Muscle of arm (tissue), 12 donors: Measurements from ENCODE around the gene SSU72. TPM values are rescaled to one million over a fixed set of nuclear protein-coding genes. Genes with fewer than 3 reads are reported as not detected.
A peak's percentile ranks its signal among the peaks of the same experiment; 100 is the strongest.
"Not testable (repeated sequence)": the region's sequence is repeated elsewhere in the genome, so short reads cannot be mapped to it uniquely, and the experiment has no call there.

Experiments
- DNase-seq: peaks from one replicate; pipeline ENCODE4 v3.0.0-alpha.2; 2013
- polyA plus RNA-seq, 12 donors: library from polyadenylated mRNA; unstranded; fragments of 120-200 nt; gene quantifications; one replicate each; pipeline ENCODE4 v1.2.1, GENCODE V29; 2013; ENCODE audit not compliant: insufficient read length in 12 of 12

The SSU72 gene
- polyA plus RNA-seq, 12 donors, result 61.6 to 98.6 (median 86.4) TPM; not detected in 1

DNA sequence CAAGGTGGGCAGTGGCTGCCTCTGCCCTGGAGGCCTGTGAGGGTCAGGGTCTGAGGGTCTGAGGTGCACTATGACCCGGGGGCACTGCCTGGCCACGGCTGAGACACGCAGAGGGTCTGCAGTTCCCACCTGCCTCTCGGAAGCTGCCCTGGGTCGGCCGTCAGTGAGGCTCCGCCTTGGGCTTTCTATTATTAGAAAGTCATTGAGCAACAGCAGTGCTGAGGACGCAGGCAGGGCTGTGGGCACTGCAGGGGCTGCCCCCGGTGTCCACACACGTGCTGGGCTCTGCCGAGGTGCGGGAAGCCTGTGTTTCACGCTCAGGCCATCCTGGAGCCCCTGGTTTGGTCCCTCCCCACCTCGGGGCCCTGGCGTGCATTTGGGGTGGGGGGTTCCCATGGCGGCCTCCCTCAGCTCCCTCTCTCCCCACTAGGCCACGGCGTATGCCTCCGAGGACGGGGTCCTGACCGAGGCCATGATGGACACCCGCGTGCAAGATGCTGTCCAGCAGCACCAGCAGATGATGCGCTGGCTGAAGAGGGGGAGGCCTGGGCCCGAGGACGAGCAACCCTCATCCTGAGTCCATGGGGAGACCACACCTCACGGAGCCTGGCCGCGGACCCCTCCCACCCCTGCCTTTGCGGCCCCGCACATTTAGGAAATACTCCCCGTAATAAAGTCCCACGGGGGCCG, 65.7 kb downstream of the SSU72 start:
- not testable (repeated sequence) for DNase-seq

DNA sequence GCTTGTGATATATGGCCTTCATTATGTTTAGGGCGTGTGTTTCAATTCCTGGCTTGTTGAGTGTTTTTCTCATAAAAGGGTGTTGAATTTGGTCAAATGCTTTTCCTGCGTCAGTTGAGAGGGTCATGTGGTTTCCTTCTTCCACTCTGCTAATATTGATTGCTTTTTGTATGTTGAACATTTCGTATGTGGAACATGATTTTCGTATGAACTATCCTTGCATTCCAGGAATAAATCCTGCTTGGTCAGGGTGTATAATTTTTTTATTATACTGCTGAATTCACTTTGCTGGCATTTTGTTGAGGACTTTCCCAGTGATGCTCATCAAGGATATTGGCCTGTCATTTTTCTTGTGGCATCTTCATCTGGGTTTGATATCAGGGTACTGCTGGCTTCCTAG, 67.4 kb downstream of the SSU72 start:
- DNase-seq, result no peak

DNA sequence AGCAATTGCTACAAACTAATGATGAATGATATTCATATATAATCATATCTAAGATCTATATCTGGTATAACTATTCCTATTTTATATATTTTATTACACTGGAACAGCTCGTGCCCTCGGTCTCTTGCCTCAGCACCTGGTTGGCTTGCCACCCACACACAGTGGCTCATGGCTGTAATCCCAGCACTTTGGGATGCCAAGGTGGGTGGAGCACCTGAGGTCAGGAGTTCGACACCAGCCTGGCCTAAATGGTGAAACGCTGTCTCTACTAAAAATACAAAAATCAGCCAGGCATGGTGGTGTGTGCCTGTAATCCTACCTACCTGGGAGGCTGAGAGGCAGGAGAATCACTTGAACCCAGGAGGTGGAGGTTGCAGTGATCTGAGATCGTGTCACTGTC, 68.9 kb downstream of the SSU72 start:
- not testable (repeated sequence) for DNase-seq

DNA sequence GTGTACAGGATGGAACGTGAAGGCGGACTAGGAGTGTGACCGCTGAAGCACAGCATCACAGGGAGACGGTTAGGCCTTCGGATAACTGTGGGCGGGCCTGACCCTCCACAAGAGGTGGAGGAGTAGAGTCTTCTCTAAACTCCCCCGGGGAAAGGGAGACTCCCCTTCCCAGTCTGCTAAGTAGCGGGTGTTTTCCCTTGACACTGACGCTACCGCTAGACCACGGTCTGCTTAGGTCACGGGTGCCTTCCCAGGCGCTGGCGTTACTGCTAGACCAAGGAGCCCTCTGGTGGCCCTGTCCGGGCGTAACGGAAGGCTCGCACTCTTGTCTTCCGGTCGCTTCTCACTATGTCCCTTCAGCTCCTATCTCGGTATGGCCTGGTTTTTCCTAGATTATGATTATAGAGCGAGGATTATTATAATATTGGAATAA, 69.3 kb downstream of the SSU72 start:
- DNase-seq, result not testable (repeated sequence)

GRCh38 chr1:1504777-1505365, 69.8 kb downstream of the SSU72 start:
- DNase-seq, result peak; percentile 21

GRCh38 chr1:1495461-1495975, 79.1 kb downstream of the SSU72 start:
- not testable (repeated sequence) for DNase-seq

- not testable (repeated sequence) for DNase-seq
These were observed 80.4 kb downstream of the SSU72 start for GRCh38 chr1:1494311-1494710.

Other genes starting within 250 kb of the SSU72 start
- 1 to 10 TPM in 10 of 12 donors, not detected in 2; 1.0 to 4.6 (median 2.1) TPM for gene TAS1R3, start 243.6 kb downstream of the SSU72 start, polyA plus RNA-seq
- gene DVL1, start 225.4 kb downstream of the SSU72 start, polyA plus RNA-seq, result 10 to 100 TPM in 11 of 12 donors, not detected in 1; 24.2 to 54.3 (median 33.0) TPM
- 100 to 1,000 TPM in 2 of 12 donors, 10 to 100 TPM in 9, not detected in 1; 48.9 to 192 (median 66.7) TPM for gene MXRA8, start 216.3 kb downstream of the SSU72 start, polyA plus RNA-seq
- 10 to 100 TPM in 11 of 12 donors, not detected in 1; 42.4 to 71.8 (median 52.7) TPM for gene AURKAIP1, start 199.7 kb downstream of the SSU72 start, polyA plus RNA-seq
- gene CCNL2, start 175.5 kb downstream of the SSU72 start, polyA plus RNA-seq, result 100 to 1,000 TPM in 11 of 12 donors, not detected in 1; 116 to 262 (median 151) TPM
- gene MRPL20, start 167.6 kb downstream of the SSU72 start, polyA plus RNA-seq, result 100 to 1,000 TPM in 9 of 12 donors, 10 to 100 TPM in 2, not detected in 1; 96.9 to 118 (median 106) TPM
- 10 to 100 TPM in 10 of 12 donors, 1 to 10 TPM in 1, not detected in 1; 9.0 to 27.8 (median 13.8) TPM for gene ANKRD65, start 153.6 kb downstream of the SSU72 start, polyA plus RNA-seq
- 100 to 1,000 TPM in 1 of 12 donors, 10 to 100 TPM in 11; 37.0 to 205 (median 46.0) TPM for gene VWA1, start 139.2 kb downstream of the SSU72 start, polyA plus RNA-seq
- gene ATAD3C, start 125.2 kb downstream of the SSU72 start, polyA plus RNA-seq, result 1 to 10 TPM in 1 of 12 donors, under 1 TPM in 9, not detected in 2; 0.33 to 2.8 (median 0.64) TPM
- gene ATAD3B, start 103.1 kb downstream of the SSU72 start, polyA plus RNA-seq, result 10 to 100 TPM in 7 of 12 donors, 1 to 10 TPM in 4, not detected in 1; 5.7 to 50.0 (median 10.4) TPM
- 10 to 100 TPM in 10 of 12 donors, 1 to 10 TPM in 1, not detected in 1; 8.6 to 27.8 (median 13.4) TPM for gene ATAD3A, start 62.7 kb downstream of the SSU72 start, polyA plus RNA-seq
- gene TMEM240, start 34.2 kb downstream of the SSU72 start, polyA plus RNA-seq, result 1 to 10 TPM in 10 of 12 donors, not detected in 2; 1.9 to 6.5 (median 3.5) TPM
- 10 to 100 TPM in 1 of 12 donors, 1 to 10 TPM in 8, under 1 TPM in 2, not detected in 1; 0.88 to 10.3 (median 2.1) TPM for gene FNDC10, start 25.3 kb upstream of the SSU72 start, polyA plus RNA-seq
- 100 to 1,000 TPM in 1 of 12 donors, 10 to 100 TPM in 10, not detected in 1; 34.1 to 109 (median 52.5) TPM for gene MIB2, start 40.6 kb upstream of the SSU72 start, polyA plus RNA-seq
- gene MMP23B, start 57.3 kb upstream of the SSU72 start, polyA plus RNA-seq, result 10 to 100 TPM in 11 of 12 donors, not detected in 1; 19.0 to 63.0 (median 25.5) TPM
- 10 to 100 TPM in 11 of 12 donors, not detected in 1; 28.3 to 46.3 (median 31.2) TPM for gene CDK11B, start 84.1 kb upstream of the SSU72 start, polyA plus RNA-seq
- gene SLC35E2B, start 117.9 kb upstream of the SSU72 start, polyA plus RNA-seq, result 10 to 100 TPM in 11 of 12 donors, not detected in 1; 31.9 to 69.2 (median 40.9) TPM
- gene CDK11A, start 149.5 kb upstream of the SSU72 start, polyA plus RNA-seq, result 10 to 100 TPM in 11 of 12 donors, not detected in 1; 14.3 to 49.2 (median 21.1) TPM
- gene NADK, start 203.6 kb upstream of the SSU72 start, polyA plus RNA-seq, result 10 to 100 TPM in 11 of 12 donors, not detected in 1; 22.7 to 55.6 (median 30.3) TPM